ENCODE results near the gene RTL10.

The RTL10 gene

DNA sequence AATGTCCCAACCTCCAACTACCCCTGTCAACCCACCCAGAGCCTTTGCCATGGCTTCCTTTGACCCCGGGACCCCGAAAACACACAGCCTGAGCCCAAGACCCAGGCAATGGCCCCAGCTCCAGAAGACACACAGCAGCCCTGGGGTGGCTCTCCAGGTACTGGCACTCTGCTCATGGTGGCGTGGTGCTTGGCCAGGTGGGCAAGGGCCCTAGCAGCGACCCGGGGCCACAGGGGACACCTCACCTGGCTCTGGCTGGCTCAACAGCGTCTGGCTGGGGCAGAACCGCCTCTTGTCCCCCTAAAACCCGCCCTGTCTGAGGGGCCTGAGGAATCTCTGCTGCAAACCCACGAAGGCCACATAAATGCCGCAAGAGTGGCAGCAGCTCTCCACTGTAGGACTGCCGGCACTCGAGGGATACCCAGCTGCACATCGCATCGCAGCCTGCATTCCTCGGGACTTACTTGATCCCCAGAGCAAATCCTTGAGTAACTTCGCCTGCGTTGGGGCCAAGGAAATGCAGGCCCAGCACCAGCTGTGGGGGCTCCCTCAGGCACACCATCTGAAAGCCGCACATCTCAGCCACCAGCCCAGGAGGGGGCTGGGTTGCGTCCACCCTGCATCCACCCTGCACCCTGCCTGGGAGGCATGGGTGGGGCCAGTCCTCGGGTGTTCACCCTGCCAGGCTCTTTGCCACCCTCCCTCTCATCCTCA, 23.1 kb upstream of the RTL10 start:
- TF ChIP-seq, protein P1, sequence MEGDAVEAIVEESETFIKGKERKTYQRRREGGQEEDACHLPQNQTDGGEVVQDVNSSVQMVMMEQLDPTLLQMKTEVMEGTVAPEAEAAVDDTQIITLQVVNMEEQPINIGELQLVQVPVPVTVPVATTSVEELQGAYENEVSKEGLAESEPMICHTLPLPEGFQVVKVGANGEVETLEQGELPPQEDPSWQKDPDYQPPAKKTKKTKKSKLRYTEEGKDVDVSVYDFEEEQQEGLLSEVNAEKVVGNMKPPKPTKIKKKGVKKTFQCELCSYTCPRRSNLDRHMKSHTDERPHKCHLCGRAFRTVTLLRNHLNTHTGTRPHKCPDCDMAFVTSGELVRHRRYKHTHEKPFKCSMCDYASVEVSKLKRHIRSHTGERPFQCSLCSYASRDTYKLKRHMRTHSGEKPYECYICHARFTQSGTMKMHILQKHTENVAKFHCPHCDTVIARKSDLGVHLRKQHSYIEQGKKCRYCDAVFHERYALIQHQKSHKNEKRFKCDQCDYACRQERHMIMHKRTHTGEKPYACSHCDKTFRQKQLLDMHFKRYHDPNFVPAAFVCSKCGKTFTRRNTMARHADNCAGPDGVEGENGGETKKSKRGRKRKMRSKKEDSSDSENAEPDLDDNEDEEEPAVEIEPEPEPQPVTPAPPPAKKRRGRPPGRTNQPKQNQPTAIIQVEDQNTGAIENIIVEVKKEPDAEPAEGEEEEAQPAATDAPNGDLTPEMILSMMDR (conservative IDR thresholded peaks at IDR 0.05; ENCODE audit: low read length) = no peak
- DNase-seq (ENCODE audit: low read depth) = peak; percentile 64
- no peak overlapping the region for H3K4me3 ChIP-seq (ENCODE audit: low read length)

GRCh38 chr22:19876941-19877625, 22.4 kb upstream of the RTL10 start:
- DNase-seq (ENCODE audit: low read depth) = no peak
- no peak overlapping the region for H3K4me3 ChIP-seq (ENCODE audit: low read length)
- TF ChIP-seq, protein P1 (conservative IDR thresholded peaks at IDR 0.05; ENCODE audit: low read length) = no peak

DNA sequence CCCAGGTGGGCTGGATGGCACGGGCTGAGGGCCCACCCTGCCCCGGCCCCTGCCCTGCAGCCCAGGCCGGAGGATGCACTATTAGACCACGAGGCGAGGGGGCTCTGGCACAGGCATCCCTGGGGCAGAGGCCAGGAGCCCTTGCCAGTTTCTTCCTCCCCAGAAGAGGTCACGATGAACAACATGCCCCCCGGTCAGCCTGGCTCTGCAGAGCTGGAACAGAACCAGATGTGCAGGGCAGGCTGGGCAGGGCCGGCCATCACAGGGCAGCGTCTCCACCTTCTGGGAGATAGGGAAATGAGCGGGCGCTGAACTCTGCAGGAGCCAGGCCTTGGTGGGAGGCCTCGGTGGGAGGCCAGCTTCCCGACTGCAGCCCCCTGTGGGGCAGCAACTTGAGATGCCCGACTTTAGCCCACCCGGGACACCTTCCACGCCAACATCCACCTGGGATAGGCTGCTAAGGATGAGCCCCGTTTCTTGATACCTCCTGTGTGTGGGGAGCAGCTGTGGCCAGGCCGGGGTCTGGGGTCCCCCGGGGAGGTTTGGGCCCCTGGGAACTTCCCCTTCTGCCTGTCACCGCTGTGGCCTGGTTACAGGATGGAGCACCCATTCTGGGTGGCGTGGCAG, 21.8 kb upstream of the RTL10 start:
- no peak overlapping the region for H3K4me3 ChIP-seq (ENCODE audit: low read length)
- DNase-seq (ENCODE audit: low read depth) = no peak
- TF ChIP-seq, protein P1 (conservative IDR thresholded peaks at IDR 0.05; ENCODE audit: low read length) = no peak

DNA sequence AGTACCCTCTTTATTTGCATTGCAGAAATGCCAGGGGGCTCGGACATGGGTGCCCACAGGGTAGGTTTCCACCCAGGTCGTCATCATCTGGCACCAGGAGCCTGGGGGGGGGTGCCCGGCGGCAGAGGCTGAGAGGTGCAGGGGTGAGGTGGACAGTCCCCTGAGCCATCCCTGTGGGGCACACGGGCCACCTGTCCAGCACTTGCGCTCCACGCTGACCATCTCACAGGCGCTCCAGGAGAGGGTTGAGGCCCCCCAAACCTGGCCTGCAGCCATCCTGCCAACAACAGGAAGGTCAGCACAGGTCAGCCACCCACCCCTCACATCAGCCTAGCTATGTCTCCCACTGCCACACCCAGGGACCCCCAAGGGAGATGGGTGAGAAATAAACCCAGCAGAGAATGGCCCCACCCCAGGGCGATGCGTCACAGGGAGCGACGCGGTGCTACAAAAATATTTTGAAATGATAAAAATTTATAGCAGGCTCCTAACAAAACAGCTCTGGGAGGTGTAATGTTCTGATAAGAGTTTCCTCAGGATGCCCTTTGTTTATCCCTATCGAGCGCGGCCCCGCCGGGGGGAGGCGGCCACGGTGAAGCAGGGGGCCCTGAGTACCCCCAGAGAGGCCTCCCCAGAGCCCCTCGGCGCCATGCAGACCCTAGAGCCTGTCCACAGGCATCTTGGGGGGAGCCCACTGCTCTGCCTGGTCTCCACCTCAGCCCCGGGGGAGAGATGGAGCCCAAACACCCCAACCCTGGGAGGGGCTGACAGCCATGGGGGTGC, 21.0 kb upstream of the RTL10 start:
- TF ChIP-seq, protein P1 (conservative IDR thresholded peaks at IDR 0.05; ENCODE audit: low read length) = no peak
- no peak overlapping the region for H3K4me3 ChIP-seq (ENCODE audit: low read length)
- no peak for DNase-seq (ENCODE audit: low read depth)

DNA sequence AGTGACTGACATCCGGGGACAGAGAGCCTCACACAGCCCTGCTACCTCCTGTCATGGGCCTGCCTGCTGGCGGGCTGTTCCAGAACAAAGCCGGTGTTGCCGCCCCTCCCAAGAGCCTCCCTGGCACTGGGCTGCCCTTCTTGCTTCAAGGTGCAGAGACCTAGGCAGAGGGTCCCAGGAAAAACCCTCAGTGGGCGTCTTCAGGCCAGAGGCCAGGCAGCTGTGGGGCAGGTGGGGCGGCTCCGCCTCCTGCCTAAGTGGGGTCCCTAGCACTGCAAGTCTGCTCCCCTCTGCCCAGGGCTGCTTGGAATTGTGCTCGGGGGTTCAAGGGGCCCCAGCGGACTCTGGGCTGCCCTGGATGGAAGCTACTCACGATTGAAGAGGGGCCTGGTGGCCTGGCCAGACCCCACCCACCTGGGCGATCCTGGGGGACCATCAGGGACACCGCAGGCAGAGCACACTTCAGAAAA, 20.4 kb upstream of the RTL10 start:
- DNase-seq (ENCODE audit: low read depth) = no peak
- H3K4me3 ChIP-seq (ENCODE audit: low read length) = no peak overlapping the region
- TF ChIP-seq, protein P1 (conservative IDR thresholded peaks at IDR 0.05; ENCODE audit: low read length) = no peak

DNA sequence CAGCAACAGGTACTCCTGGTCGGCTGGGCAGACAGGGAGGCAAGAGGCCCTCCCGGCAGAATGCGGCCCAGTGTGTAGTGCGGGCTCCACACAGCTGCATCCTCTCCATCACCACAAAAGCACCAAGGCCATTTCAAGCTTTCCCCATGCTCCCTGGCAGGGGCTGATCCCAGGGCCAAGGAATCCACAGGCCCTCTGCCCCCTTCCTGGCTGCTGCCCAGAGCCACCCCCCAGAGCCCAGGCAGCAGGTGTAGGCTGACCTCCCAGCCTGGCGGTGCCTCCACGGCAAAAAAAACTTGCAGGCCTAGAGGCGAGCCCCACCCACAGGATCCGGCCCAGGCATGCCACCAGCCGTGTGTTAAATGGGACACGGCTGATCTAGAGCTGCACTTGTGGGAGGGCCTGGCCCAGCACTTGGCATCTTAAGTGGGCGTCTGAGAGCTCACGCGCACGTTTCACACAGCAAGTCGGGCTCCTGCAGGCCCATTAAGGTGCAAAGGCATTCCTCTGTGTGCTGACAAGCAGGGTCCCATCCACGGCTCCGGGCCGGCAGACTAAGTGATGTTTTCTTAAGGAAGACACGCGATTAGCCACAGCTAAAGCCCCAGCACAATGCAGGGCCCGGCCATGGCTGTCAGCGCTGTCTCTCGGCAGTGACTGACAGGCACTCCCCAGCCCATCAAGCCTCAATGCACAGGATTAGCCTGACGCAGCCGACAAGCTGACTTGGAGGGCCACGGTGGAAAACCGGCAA, 19.8 kb upstream of the RTL10 start:
- no peak overlapping the region for H3K4me3 ChIP-seq (ENCODE audit: low read length)
- TF ChIP-seq, protein P1 (conservative IDR thresholded peaks at IDR 0.05; ENCODE audit: low read length) = no peak
- DNase-seq (ENCODE audit: low read depth) = peak; percentile 28

Data from AG10803 (cell line).